ENCODE results near the gene BHLHA15.

Gene BHLHA15

GRCh38 chr7:98211221-98211675 is at the start of gene BHLHA15:
Gene BHLHA15 (plus strand): TSS chr7:98211439. CDS start chr7:98212310, 871 bp downstream.
- DNase-seq (ENCODE audit: low read depth): peak; percentile 13

GRCh38 chr7:98162758-98163157 is 48.5 kb upstream of the BHLHA15 start:
- no peak for DNase-seq (ENCODE audit: low read depth)

GRCh38 chr7:98163269-98163668 is 48.0 kb upstream of the BHLHA15 start:
- DNase-seq (ENCODE audit: low read depth): no peak

- no peak for DNase-seq (ENCODE audit: low read depth)
Measured at GRCh38 chr7:98163704-98164494, 47.3 kb upstream of the BHLHA15 start.

- no peak for DNase-seq (ENCODE audit: low read depth)
Measured at GRCh38 chr7:98165827-98166667, 45.2 kb upstream of the BHLHA15 start.

GRCh38 chr7:98166668-98166970 is 44.6 kb upstream of the BHLHA15 start:
- DNase-seq (ENCODE audit: low read depth): no peak

- no peak for DNase-seq (ENCODE audit: low read depth)
Measured at GRCh38 chr7:98167653-98168052, 43.6 kb upstream of the BHLHA15 start.

- peak; percentile 33 for DNase-seq (ENCODE audit: low read depth)
Measured at GRCh38 chr7:98168181-98168903, 42.9 kb upstream of the BHLHA15 start.

- no peak for DNase-seq (ENCODE audit: low read depth)
Measured at GRCh38 chr7:98168904-98169621, 42.2 kb upstream of the BHLHA15 start.

- DNase-seq (ENCODE audit: low read depth): no peak
Measured at GRCh38 chr7:98170966-98171365, 40.3 kb upstream of the BHLHA15 start.

GRCh38 chr7:98171449-98171848 is 39.8 kb upstream of the BHLHA15 start:
- no peak for DNase-seq (ENCODE audit: low read depth)

GRCh38 chr7:98174334-98175259 is 36.6 kb upstream of the BHLHA15 start:
- no peak for DNase-seq (ENCODE audit: low read depth)

GRCh38 chr7:98175260-98175940 is 35.8 kb upstream of the BHLHA15 start:
- DNase-seq (ENCODE audit: low read depth): no peak

- no peak for DNase-seq (ENCODE audit: low read depth)
Measured at GRCh38 chr7:98177553-98177952, 33.7 kb upstream of the BHLHA15 start.

- DNase-seq (ENCODE audit: low read depth): no peak
Measured at GRCh38 chr7:98178321-98178720, 32.9 kb upstream of the BHLHA15 start.

GRCh38 chr7:98178762-98179490 is 32.3 kb upstream of the BHLHA15 start:
- DNase-seq (ENCODE audit: low read depth): no peak

GRCh38 chr7:98180751-98181150 is 30.5 kb upstream of the BHLHA15 start:
- DNase-seq (ENCODE audit: low read depth): no peak

GRCh38 chr7:98185101-98185500 is 26.1 kb upstream of the BHLHA15 start:
- DNase-seq (ENCODE audit: low read depth): no peak

GRCh38 chr7:98186452-98187137 is 24.6 kb upstream of the BHLHA15 start:
- no peak for DNase-seq (ENCODE audit: low read depth)
